ENCODE data around the gene ADAMTSL4.

DNA sequence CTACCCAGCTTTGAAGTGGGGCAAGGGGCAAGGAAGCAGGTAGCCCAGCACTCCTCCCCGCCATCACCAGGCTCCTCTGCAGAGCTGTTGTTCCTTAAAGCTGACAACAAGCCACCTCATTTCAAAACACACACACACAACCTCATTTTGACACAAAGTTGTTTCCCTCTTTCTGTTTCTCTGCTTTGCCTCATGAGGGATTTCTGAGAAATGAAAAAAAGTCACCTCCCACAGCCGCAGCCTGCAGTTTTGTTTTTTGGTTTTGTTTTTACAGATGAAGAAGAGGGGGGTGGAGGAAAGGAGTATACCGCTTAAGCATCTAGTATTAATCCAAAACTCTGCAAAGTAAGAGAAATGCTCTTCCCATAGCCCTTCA lies 18.1 kb downstream of the ADAMTSL4 start:
- TF ChIP-seq, protein P1, sequence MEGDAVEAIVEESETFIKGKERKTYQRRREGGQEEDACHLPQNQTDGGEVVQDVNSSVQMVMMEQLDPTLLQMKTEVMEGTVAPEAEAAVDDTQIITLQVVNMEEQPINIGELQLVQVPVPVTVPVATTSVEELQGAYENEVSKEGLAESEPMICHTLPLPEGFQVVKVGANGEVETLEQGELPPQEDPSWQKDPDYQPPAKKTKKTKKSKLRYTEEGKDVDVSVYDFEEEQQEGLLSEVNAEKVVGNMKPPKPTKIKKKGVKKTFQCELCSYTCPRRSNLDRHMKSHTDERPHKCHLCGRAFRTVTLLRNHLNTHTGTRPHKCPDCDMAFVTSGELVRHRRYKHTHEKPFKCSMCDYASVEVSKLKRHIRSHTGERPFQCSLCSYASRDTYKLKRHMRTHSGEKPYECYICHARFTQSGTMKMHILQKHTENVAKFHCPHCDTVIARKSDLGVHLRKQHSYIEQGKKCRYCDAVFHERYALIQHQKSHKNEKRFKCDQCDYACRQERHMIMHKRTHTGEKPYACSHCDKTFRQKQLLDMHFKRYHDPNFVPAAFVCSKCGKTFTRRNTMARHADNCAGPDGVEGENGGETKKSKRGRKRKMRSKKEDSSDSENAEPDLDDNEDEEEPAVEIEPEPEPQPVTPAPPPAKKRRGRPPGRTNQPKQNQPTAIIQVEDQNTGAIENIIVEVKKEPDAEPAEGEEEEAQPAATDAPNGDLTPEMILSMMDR (conservative IDR thresholded peaks at IDR 0.05 in 1 of 2, IDR thresholded peaks at IDR 0.05 in 1 of 2; ENCODE audit: extremely low read depth in 1 of 2, insufficient read depth in 1 of 2, low read depth in 1 of 2, low read length in 2 of 2), result no peak
- no peak for TF ChIP-seq EZH2 (IDR thresholded peaks at IDR 0.05; ENCODE audit: borderline replicate concordance, low read length)

Data from mammary epithelial cell (primary cell).